ENCODE data around the gene SYNE2.
A peak's percentile ranks its signal among the peaks of the same experiment; 100 is the strongest.

SYNE2 gene

DNA sequence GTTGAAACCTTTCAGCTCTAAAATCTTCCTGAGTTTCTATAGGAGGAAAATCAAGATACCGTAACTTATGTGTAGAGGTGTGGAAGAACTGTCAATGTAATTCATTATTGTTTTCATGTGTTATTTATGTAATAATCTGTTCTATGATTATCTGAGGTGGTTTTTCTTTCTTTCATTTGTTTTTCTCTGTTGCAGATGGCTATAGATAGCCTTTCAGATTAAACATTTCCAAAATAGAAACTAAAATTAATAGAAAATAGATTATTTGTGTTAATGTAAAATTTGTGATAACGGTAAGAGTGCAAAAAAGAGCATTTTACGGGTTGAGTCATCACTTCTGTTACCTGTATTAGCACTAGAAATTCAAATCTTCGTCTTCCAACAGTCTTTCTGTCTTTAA lies 128.8 kb downstream of the SYNE2 start:
- Mint-ChIP-seq H3K4me1 (no peaks in the 10 kb centered on the region), H3K27me3 (no peaks in the 10 kb centered on the region), H3K36me3 (peaks cover 54% of the 10 kb centered on the region), H3K27ac (peak overlapping the region; percentile 30), H3K9me3 (no peaks in the 10 kb centered on the region), H3K4me3 (no peak overlapping the region)
- CTCF ChIA-PET, result no interaction called here
- DNase-seq, result no peak

GRCh38 chr14:63982156-63982555 lies 129.4 kb downstream of the SYNE2 start:
- CTCF ChIA-PET, result no interaction called here
- no peaks in the 10 kb centered on the region for H3K27me3 Mint-ChIP-seq
- DNase-seq, result no peak
- H3K9me3 Mint-ChIP-seq, result no peaks in the 10 kb centered on the region
- H3K36me3 Mint-ChIP-seq, result peaks cover 57% of the 10 kb centered on the region
- peak overlapping the region; percentile 30 for H3K27ac Mint-ChIP-seq
- H3K4me1 Mint-ChIP-seq, result no peaks in the 10 kb centered on the region
- no peak overlapping the region for H3K4me3 Mint-ChIP-seq

GRCh38 chr14:63982629-63983028 lies 129.8 kb downstream of the SYNE2 start:
- Mint-ChIP-seq H3K9me3 (no peaks in the 10 kb centered on the region), H3K36me3 (peaks cover 57% of the 10 kb centered on the region), H3K27me3 (no peaks in the 10 kb centered on the region), H3K4me1 (no peaks in the 10 kb centered on the region), H3K4me3 (no peak overlapping the region), H3K27ac (no peak overlapping the region)
- CTCF ChIA-PET, result no interaction called here
- no peak for DNase-seq

GRCh38 chr14:63986789-63987533 lies 134.2 kb downstream of the SYNE2 start:
- Mint-ChIP-seq H3K4me3 (no peak overlapping the region), H3K36me3 (peaks cover 53% of the 10 kb centered on the region), H3K9me3 (no peaks in the 10 kb centered on the region), H3K27ac (no peak overlapping the region), H3K4me1 (peaks cover 10% of the 10 kb centered on the region), H3K27me3 (no peaks in the 10 kb centered on the region)
- no peak for DNase-seq
- CTCF ChIA-PET, result no interaction called here

DNA sequence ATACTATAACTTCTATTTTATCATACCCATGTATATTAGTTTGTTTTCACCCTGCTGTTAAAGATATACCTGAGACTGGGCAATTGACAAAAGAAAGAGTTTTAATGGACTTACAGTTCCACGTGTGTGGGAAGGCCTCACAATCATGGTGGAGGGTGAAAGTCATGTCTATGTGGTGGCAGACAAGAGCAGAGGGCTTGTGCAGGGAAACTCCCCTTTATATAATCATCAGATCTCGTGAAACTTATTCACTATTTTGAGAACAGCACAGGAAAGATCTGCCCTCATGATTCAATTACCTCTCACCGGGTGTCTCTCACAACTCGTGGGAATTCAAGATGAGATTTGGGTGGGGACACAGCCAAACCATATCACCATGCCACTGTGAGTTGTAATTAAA lies 135.8 kb downstream of the SYNE2 start:
- Mint-ChIP-seq H3K9me3 (no peaks in the 10 kb centered on the region), H3K27ac (no peak overlapping the region), H3K4me3 (no peak overlapping the region), H3K36me3 (peaks cover 55% of the 10 kb centered on the region), H3K27me3 (no peaks in the 10 kb centered on the region), H3K4me1 (peaks cover 16% of the 10 kb centered on the region)
- no peak for DNase-seq
- CTCF ChIA-PET, result no interaction called here

GRCh38 chr14:63991833-63992232 lies 139.0 kb downstream of the SYNE2 start:
- H3K4me1 Mint-ChIP-seq, result peaks cover 16% of the 10 kb centered on the region
- no peak overlapping the region for H3K4me3 Mint-ChIP-seq
- peak overlapping the region; percentile 9 for H3K27ac Mint-ChIP-seq
- peaks cover 71% of the 10 kb centered on the region for H3K36me3 Mint-ChIP-seq
- H3K9me3 Mint-ChIP-seq, result no peaks in the 10 kb centered on the region
- H3K27me3 Mint-ChIP-seq, result no peaks in the 10 kb centered on the region
- peak; percentile 27 for DNase-seq
- CTCF ChIA-PET, result no interaction called here

DNA sequence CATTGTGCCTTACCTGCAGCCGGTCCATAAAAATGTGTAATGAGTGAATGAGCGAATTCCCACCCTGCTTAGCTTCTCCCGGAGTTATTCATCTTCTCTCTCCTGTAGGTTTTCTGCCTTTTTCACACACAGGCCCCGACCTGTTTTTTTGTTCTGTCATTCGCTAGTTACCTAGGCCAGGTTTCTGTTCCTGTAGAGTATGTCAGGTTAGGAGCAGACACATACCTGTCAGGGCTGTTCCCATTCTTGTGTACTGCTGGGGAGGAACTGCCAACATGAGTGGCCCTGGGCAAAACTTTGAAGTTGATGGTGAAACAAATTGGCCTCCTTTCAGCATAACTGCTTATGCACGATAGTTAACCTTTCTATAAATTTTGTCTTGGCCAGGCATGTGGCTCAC lies 140.1 kb downstream of the SYNE2 start:
- H3K9me3 Mint-ChIP-seq, result no peaks in the 10 kb centered on the region
- no peak overlapping the region for H3K27ac Mint-ChIP-seq
- H3K36me3 Mint-ChIP-seq, result peaks cover 77% of the 10 kb centered on the region
- DNase-seq, result no peak
- no peak overlapping the region for H3K4me3 Mint-ChIP-seq
- no peaks in the 10 kb centered on the region for H3K27me3 Mint-ChIP-seq
- CTCF ChIA-PET, result interaction anchor here (1.0 kb wide), 1 partner anchor 18 kb away, joined by 4 read pairs; no protein-coding TSS in a partner anchor
- peaks cover 16% of the 10 kb centered on the region for H3K4me1 Mint-ChIP-seq

DNA sequence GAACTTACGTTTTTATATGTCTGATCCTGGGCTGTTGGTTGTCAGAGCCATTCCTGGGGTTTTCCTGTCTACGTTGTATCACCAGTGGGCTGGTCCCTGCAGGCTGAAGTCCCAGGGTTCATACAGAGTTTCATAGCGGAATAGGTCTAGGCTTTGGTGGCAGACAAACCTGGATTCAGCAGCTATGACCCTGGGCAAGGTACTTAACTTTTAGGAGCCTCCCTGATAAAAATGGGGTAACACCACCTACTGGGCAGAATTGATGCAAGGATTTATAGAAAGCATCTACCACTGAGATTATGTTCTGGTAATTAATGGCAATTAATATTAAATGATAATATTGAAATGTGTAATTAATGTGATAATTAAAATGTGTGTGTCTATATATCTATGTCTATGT lies 141.2 kb downstream of the SYNE2 start:
- H3K4me1 Mint-ChIP-seq, result peaks cover 16% of the 10 kb centered on the region
- no peak overlapping the region for H3K4me3 Mint-ChIP-seq
- DNase-seq, result no peak
- no peaks in the 10 kb centered on the region for H3K27me3 Mint-ChIP-seq
- CTCF ChIA-PET, result interaction anchor here (0.7 to 1.1 kb wide), 2 partner anchors 17 to 54 kb away, joined by 3 read pairs; no protein-coding TSS in a partner anchor
- no peaks in the 10 kb centered on the region for H3K9me3 Mint-ChIP-seq
- peaks cover 73% of the 10 kb centered on the region for H3K36me3 Mint-ChIP-seq
- H3K27ac Mint-ChIP-seq, result no peak overlapping the region

GRCh38 chr14:63995285-63995684 lies 142.5 kb downstream of the SYNE2 start:
- CTCF ChIA-PET, result no interaction called here
- no peak for DNase-seq
- no peak overlapping the region for H3K27ac Mint-ChIP-seq
- H3K9me3 Mint-ChIP-seq, result no peaks in the 10 kb centered on the region
- H3K27me3 Mint-ChIP-seq, result no peaks in the 10 kb centered on the region
- H3K36me3 Mint-ChIP-seq, result peaks cover 79% of the 10 kb centered on the region
- H3K4me1 Mint-ChIP-seq, result peaks cover 16% of the 10 kb centered on the region
- H3K4me3 Mint-ChIP-seq, result no peak overlapping the region

- no peaks in the 10 kb centered on the region for H3K27me3 Mint-ChIP-seq
- no peak overlapping the region for H3K4me3 Mint-ChIP-seq
- H3K9me3 Mint-ChIP-seq, result no peaks in the 10 kb centered on the region
- CTCF ChIA-PET, result interaction anchor here (0.8 kb wide), 1 partner anchor 127 kb away, joined by 3 read pairs; no protein-coding TSS in a partner anchor
- H3K27ac Mint-ChIP-seq, result no peak overlapping the region
- H3K36me3 Mint-ChIP-seq, result peaks cover 81% of the 10 kb centered on the region
- no peak for DNase-seq
- H3K4me1 Mint-ChIP-seq, result peaks cover 12% of the 10 kb centered on the region
Observed at GRCh38 chr14:63996016-63996415, 143.2 kb downstream of the SYNE2 start.

DNA sequence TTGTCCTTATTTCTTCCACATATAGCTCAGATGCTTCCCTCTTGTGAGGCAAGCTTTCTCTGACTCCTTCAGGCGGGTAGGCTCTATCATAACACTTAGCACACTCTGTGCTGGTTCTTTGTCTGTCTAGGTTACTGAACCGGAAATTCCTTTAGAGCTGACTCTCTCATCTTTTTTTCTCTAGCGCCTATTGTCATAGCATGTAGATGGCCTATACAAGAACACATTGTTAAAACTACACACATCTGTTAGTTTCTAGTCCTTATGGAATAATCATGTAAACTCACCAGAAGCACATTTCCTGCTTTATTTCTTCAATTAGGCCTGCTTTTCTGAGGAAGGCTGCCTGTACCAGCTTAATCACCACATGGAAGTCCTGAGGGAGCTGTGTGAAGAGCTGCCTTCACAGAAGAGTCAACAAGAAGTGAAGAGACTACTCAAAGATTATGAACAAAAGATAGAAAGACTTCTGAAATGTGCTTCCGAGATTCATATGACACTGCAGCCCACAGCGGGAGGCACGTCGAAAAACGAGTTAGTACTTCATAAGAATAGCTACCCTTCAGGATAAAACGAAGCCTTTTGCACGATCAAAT lies 143.9 kb downstream of the SYNE2 start:
- H3K4me1 Mint-ChIP-seq, result peaks cover 8% of the 10 kb centered on the region
- CTCF ChIA-PET, result interaction anchor here (0.8 kb wide), 1 partner anchor 127 kb away, joined by 3 read pairs; no protein-coding TSS in a partner anchor
- no peak overlapping the region for H3K4me3 Mint-ChIP-seq
- no peak for DNase-seq
- H3K9me3 Mint-ChIP-seq, result no peaks in the 10 kb centered on the region
- H3K36me3 Mint-ChIP-seq, result peaks cover 82% of the 10 kb centered on the region
- no peak overlapping the region for H3K27ac Mint-ChIP-seq
- no peaks in the 10 kb centered on the region for H3K27me3 Mint-ChIP-seq

DNA sequence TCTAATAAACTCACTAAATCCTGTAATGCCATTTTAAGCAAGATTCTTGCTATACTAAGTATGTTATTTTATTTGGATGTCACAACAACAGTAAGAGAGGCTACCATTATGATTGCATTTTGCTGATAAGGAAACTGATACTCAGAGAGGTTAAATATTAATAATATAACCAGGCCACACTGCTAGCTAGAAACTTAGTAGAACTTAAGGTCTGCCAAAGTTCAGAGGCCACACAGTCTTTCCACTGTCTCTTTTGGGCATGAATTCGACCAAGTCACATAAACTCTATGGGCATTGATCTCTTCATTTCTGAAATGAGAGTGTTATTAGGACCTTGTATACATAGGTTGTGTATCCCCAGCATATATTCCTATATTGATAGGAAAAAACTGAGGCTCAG lies 147.9 kb downstream of the SYNE2 start:
- Mint-ChIP-seq H3K9me3 (no peaks in the 10 kb centered on the region), H3K4me1 (no peaks in the 10 kb centered on the region), H3K4me3 (no peak overlapping the region), H3K27ac (no peak overlapping the region), H3K27me3 (no peaks in the 10 kb centered on the region), H3K36me3 (peaks cover 79% of the 10 kb centered on the region)
- no peak for DNase-seq
- CTCF ChIA-PET, result no interaction called here

GRCh38 chr14:64005822-64006221 lies 153.0 kb downstream of the SYNE2 start:
- Mint-ChIP-seq H3K27me3 (no peaks in the 10 kb centered on the region), H3K9me3 (no peaks in the 10 kb centered on the region), H3K4me3 (no peak overlapping the region), H3K4me1 (no peaks in the 10 kb centered on the region), H3K27ac (peak overlapping the region; percentile 5), H3K36me3 (peaks cover 60% of the 10 kb centered on the region)
- CTCF ChIA-PET, result no interaction called here
- no peak for DNase-seq

DNA sequence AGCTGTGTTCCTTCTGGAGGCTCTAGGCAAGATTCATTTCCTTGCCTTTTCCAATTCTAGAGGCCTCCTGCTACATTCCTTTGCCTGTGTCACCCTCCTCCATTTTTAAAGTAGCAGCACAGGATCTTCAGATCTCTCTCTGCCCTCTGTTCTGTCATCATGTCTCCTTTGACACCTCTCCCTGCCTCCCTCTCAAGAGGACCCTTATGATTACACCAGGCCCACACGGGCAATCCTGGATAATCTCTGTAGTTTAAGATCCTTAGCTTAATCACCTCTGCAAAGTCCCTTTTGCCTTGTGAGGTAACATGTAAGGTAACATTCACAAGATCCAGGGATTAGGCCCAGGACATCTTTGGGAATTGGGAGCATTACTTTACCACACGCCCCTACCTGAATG lies 155.2 kb downstream of the SYNE2 start:
- H3K4me3 Mint-ChIP-seq, result no peak overlapping the region
- H3K36me3 Mint-ChIP-seq, result peaks cover 64% of the 10 kb centered on the region
- CTCF ChIA-PET, result no interaction called here
- DNase-seq, result no peak
- no peak overlapping the region for H3K27ac Mint-ChIP-seq
- H3K4me1 Mint-ChIP-seq, result no peaks in the 10 kb centered on the region
- H3K27me3 Mint-ChIP-seq, result no peaks in the 10 kb centered on the region
- no peaks in the 10 kb centered on the region for H3K9me3 Mint-ChIP-seq

GRCh38 chr14:64012003-64012402 lies 159.2 kb downstream of the SYNE2 start:
- CTCF ChIA-PET, result interaction anchor here (1.0 to 3.2 kb wide), 2 partner anchors 111 to 292 kb away, joined by 3 to 16 read pairs; no protein-coding TSS in a partner anchor
- Mint-ChIP-seq H3K36me3 (peaks cover 59% of the 10 kb centered on the region), H3K4me1 (no peaks in the 10 kb centered on the region), H3K27me3 (no peaks in the 10 kb centered on the region), H3K27ac (no peak overlapping the region), H3K9me3 (peaks cover 9% of the 10 kb centered on the region), H3K4me3 (no peak overlapping the region)
- DNase-seq, result no peak

Measured in activated naive CD4-positive, alpha-beta T cell treated with anti-CD3 and anti-CD28 coated beads, Interleukin-2, amount 10 ng/mL, durations not matched to agents 7 days and 5 days (primary cell).